Tibial nerve (tissue), 4 donors: Measurements from ENCODE around the gene CBX5. TPM values are rescaled to one million over a fixed set of nuclear protein-coding genes. Genes with fewer than 3 reads are reported as not detected.

ENCODE experiments used
- DNase-seq, 2 donors: peaks; one replicate each; pipeline ENCODE4 v3.0.0-alpha.2; 2019; ENCODE audit warnings: low spot score in 2 of 2
- H3K27ac ChIP-seq, 4 donors: fragments of 200-600 bp; sonication (generic) in 3 of 4; one replicate each; pipeline ENCODE4 v1.5.1; 2017 to 2019; ENCODE audit warnings: mild to moderate bottlenecking in 1 of 4
- H3K27me3 ChIP-seq, 2 donors: fragments of 200-600 bp; sonication (generic) in 1 of 2; one replicate each; pipeline versions ENCODE4 v1.5.1 to v1.6.0; 2017 to 2019
- H3K36me3 ChIP-seq, 3 donors: fragments of 200-600 bp; sonication (generic); one replicate each; pipeline ENCODE4 v1.5.1; 2018 to 2019
- H3K4me1 ChIP-seq, 4 donors: fragments of 200-600 bp; sonication (generic) in 3 of 4; one replicate each; pipeline ENCODE4 v1.5.1; 2017 to 2019
- H3K4me3 ChIP-seq, 4 donors: fragments of 200-600 bp; sonication (generic) in 3 of 4; one replicate each; pipeline ENCODE4 v1.5.1; 2017 to 2019; ENCODE audit warnings: mild to moderate bottlenecking in 1 of 4, moderate library complexity in 1 of 4
- H3K9me3 ChIP-seq, 4 donors: fragments of 200-600 bp; sonication (generic) in 3 of 4; one replicate each; pipeline ENCODE4 v1.5.1; 2017 to 2019
- EP300 ChIP-seq, 2 donors: sonication (generic); formaldehyde crosslinking; IDR thresholded peaks; one replicate each; pipeline ENCODE4 v1.6.1; 2017; ENCODE audit warnings: antibody characterized with exemption in 2 of 2, mild to moderate bottlenecking in 1 of 2
- POLR2A ChIP-seq, 2 donors: fragments of 450-650 bp; IDR thresholded peaks; one replicate each; pipeline ENCODE4 v1.6.1; 2017; ENCODE audit warnings: antibody characterized with exemption in 2 of 2, mild to moderate bottlenecking in 2 of 2, moderate library complexity in 2 of 2
- whole genome bisulfite sequencing, 2 donors: methylation state at CpG; one replicate each; pipeline ENCODE4 v1.1.5; 2018; 5-methylcytosine and 5-hydroxymethylcytosine counted together
- total RNA-seq, 4 donors: library from RNA; depleted of rRNA; stranded (reverse); fragments of >200 nt; gene quantifications; one replicate each; pipeline ENCODE4 v1.1.0, GENCODE V29; 2016
- TF ChIP-seq, protein P1 (sequence below), 5 experiments: fragments of 200-600 bp in 3 of 5; fragments of 450-650 bp in 2 of 5; sonication (generic) in 3 of 5; IDR thresholded peaks; one replicate each; pipeline ENCODE4 v1.5.1; 2016 to 2019; ENCODE audit warnings: antibody characterized with exemption in 5 of 5, mild to moderate bottlenecking in 3 of 5, moderate library complexity in 2 of 5

CBX5 gene
- total RNA-seq, 4 donors from 2014 or later, result 32.1 to 50.0 (median 42.4) TPM

DNA sequence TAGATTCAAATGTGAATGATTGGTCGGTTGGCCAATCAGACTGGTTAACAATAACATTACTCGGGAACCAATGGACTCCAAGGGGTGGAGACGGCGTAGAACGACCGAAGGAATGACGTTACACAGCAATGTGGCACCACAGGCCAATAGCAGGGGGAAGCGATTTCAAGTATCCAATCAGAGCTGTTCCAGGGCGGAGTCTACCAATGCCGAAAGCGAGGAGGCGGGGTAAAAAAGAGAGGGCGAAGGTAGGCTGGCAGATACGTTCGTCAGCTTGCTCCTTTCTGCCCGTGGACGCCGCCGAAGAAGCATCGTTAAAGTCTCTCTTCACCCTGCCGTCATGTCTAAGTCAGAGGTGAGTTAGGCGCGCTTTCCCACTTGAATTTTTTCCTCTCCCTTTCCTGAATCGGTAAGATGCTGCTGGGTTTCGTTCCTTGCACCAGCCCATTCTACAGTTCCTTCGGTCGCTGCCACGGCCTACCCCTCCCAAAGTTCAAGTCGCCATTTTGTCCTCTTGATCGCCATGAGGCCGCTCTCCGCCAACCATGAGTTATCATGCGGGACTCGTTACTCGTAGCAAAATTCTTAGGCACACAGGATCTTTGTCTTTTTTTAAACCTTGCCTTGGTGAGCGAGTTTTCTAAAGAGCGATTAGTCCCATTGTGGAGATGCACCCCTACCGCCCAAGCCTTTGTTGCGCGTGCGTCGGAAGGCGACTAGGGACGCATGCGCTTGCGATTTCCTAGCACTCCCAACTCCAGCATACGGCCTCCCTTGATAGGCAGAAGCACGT is 742 bp upstream of the CBX5 start, which contains the start of gene HNRNPA1:
Gene HNRNPA1 (plus strand): TSS at position 259 of the 793 bp plus-strand sequence. CDS start 82 bp downstream, at position 341.
- TF ChIP-seq POLR2A (IDR thresholded peaks at IDR 0.05) (peak; percentile 99 to 100), EP300 (IDR thresholded peaks at IDR 0.05) (peak in 1 of 2 donors; percentile 100)
- TF ChIP-seq, protein P1, sequence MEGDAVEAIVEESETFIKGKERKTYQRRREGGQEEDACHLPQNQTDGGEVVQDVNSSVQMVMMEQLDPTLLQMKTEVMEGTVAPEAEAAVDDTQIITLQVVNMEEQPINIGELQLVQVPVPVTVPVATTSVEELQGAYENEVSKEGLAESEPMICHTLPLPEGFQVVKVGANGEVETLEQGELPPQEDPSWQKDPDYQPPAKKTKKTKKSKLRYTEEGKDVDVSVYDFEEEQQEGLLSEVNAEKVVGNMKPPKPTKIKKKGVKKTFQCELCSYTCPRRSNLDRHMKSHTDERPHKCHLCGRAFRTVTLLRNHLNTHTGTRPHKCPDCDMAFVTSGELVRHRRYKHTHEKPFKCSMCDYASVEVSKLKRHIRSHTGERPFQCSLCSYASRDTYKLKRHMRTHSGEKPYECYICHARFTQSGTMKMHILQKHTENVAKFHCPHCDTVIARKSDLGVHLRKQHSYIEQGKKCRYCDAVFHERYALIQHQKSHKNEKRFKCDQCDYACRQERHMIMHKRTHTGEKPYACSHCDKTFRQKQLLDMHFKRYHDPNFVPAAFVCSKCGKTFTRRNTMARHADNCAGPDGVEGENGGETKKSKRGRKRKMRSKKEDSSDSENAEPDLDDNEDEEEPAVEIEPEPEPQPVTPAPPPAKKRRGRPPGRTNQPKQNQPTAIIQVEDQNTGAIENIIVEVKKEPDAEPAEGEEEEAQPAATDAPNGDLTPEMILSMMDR (IDR thresholded peaks at IDR 0.05), result no peak
- peaks cover 0 to 35% (median 4%) of the 10 kb centered on the region in 3 donors for H3K36me3 ChIP-seq
- no peaks in the 10 kb centered on the region for H3K9me3 ChIP-seq
- peaks cover 0 to 58% (median 42%) of the 10 kb centered on the region in 4 donors for H3K4me1 ChIP-seq
- DNase-seq, result peak; percentile 94 to 97
- WGBS, 2 donors, result 0% methylated on average over 48 of the region's 48 CpGs
- no peaks in the 10 kb centered on the region for H3K27me3 ChIP-seq
- H3K4me3 ChIP-seq, result peak within 1 kb of the TSS; percentile 58 to 79 (median 66)
- H3K27ac ChIP-seq, result peak within 1 kb of the TSS; percentile 89 to 97 (median 93)

DNA sequence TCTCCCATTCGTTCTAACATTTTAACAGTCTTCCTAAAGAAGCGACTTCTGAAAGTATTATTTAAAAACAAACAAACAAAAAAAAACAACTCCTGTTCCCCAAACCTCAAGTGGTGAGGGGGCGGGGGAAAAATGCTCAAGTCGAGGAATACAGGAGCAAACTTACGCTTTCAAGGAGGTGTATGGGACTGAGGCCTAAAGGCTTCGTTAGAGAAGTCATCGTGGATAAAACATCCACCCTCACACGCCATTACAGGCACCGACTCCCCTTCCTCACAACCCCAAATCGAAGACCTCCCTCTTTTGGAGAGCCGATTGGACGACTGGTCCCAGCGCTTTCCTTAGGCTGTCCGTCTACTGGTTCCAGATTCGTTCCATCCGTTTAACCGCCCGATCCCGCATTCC is 693 bp downstream of the CBX5 start:
- Histone ChIP-seq H3K9me3 (no peaks in the 10 kb centered on the region), H3K27me3 (no peaks in the 10 kb centered on the region), H3K4me3 (peak overlapping the region; percentile 53 to 79 (median 60)), H3K4me1 (peaks cover 0 to 49% (median 38%) of the 10 kb centered on the region in 4 donors), H3K36me3 (peaks cover 0 to 27% (median 0%) of the 10 kb centered on the region in 3 donors), H3K27ac (peak overlapping the region; percentile 89 to 97 (median 93))
- WGBS, 2 donors, result 1% methylated on average over 19 of the region's 19 CpGs
- TF ChIP-seq POLR2A (IDR thresholded peaks at IDR 0.05), result no peak
- TF ChIP-seq, protein P1 (IDR thresholded peaks at IDR 0.05), result no peak
- TF ChIP-seq EP300 (IDR thresholded peaks at IDR 0.05), result no peak
- no peak for DNase-seq

DNA sequence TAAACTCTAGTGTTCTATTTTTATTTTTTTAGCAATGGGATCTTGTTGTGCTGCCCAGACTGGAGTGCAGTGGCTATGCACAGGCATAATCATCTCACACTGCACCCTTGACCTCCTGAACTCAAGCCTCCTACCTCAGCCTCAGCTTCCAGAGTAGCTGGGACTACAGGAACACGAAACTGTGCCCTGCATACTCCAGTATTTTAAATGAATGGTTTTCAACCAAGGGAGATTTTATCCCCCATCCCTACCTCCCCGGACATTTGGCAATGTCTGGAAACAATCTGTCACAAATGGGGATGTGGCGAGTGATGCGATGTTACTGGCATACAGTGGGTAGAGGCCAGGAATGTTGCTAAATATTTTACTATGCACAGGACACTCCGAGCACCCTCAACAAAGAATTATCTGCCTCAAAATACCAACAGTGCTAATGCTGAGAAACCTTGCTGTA is 2.1 kb downstream of the CBX5 start:
- Histone ChIP-seq H3K27ac (peak overlapping the region in 2 of 4 donors; percentile 92 to 97), H3K4me1 (peaks cover 0 to 35% (median 24%) of the 10 kb centered on the region in 4 donors), H3K4me3 (no peak overlapping the region), H3K36me3 (peaks cover 0 to 26% (median 0%) of the 10 kb centered on the region in 3 donors), H3K9me3 (no peaks in the 10 kb centered on the region), H3K27me3 (no peaks in the 10 kb centered on the region)
- no peak for DNase-seq
- TF ChIP-seq, protein P1 (IDR thresholded peaks at IDR 0.05), result no peak
- TF ChIP-seq POLR2A (IDR thresholded peaks at IDR 0.05), result no peak
- no peak for TF ChIP-seq EP300 (IDR thresholded peaks at IDR 0.05)
- 14 to 29% methylated on average over 5 of the region's 5 CpGs for WGBS, 2 donors

DNA sequence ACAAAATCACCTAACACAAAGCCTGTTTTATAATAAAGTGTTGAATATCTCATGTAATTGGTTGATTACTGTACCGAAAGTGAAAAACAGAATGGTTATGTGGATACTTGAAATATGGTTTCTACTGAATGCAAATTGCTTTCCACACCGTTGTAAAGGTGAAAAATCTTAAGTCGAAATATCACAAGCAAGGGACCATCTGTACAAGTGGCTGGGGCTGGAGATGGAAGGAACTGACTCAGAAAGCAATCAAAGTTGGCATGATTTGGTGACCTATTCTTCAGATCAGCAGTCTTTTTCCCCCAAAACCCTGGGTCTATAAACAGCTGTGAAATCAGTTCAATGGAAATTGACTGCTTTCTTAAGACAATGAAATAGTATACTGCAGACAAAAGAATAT is 3.6 kb downstream of the CBX5 start:
- TF ChIP-seq EP300 (IDR thresholded peaks at IDR 0.05), result no peak
- TF ChIP-seq, protein P1 (IDR thresholded peaks at IDR 0.05), result no peak
- no peak for TF ChIP-seq POLR2A (IDR thresholded peaks at IDR 0.05)
- Histone ChIP-seq H3K9me3 (no peaks in the 10 kb centered on the region), H3K4me1 (peaks cover 0 to 20% (median 13%) of the 10 kb centered on the region in 4 donors), H3K27ac (no peak overlapping the region), H3K36me3 (peaks cover 0 to 15% (median 0%) of the 10 kb centered on the region in 3 donors), H3K4me3 (no peak overlapping the region), H3K27me3 (no peaks in the 10 kb centered on the region)
- WGBS, 2 donors, result 84 to 87% methylated on average over 3 of the region's 3 CpGs
- DNase-seq, result no peak

DNA sequence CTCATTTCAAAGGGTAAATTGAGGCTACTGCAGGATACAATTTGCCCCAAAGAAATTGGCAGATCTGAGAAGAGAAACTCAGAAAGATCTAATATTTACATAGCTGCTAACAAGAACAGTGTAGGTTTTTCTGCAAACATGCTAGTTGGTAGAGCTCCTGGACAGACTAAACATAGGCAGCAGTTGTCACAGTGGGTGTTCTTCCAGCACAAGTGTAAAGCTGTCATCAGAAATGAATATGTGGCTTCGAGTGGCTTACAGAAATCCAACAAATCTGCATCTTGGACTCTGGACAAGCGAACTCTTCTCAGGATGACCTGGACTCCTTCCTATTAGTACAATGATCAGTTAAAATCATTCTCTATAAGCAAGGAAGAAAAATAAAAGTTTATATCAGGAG is 5.9 kb downstream of the CBX5 start:
- Histone ChIP-seq H3K9me3 (no peaks in the 10 kb centered on the region), H3K27ac (no peak overlapping the region), H3K36me3 (peaks cover 0 to 15% (median 0%) of the 10 kb centered on the region in 3 donors), H3K4me1 (peaks cover 0 to 19% (median 13%) of the 10 kb centered on the region in 4 donors), H3K4me3 (no peak overlapping the region), H3K27me3 (no peaks in the 10 kb centered on the region)
- TF ChIP-seq POLR2A (IDR thresholded peaks at IDR 0.05) (no peak), EP300 (IDR thresholded peaks at IDR 0.05) (no peak)
- TF ChIP-seq, protein P1 (IDR thresholded peaks at IDR 0.05), result no peak
- WGBS, 2 donors, result 84 to 87% methylated on average over 2 of the region's 2 CpGs
- no peak for DNase-seq
